Lower leg skin (tissue), 4 donors: ENCODE data around the gene KIF20B. TPM values are rescaled to one million over a fixed set of nuclear protein-coding genes. Genes with fewer than 3 reads are reported as not detected.

ENCODE experiments used
- DNase-seq, 2 donors: peaks; one replicate each; pipeline ENCODE4 v3.0.0-alpha.2; 2019; ENCODE audit warnings: low spot score in 2 of 2
- H3K4me3 ChIP-seq: fragments of 200-600 bp; sonication (generic); 2 replicates; pipeline ENCODE4 v1.5.1; 2017; ENCODE audit warnings: mild to moderate bottlenecking, low read depth; ENCODE audit not compliant: poor library complexity, severe bottlenecking
- CTCF ChIP-seq, 3 donors: fragments of 450-650 bp; IDR thresholded peaks; one replicate each; pipeline ENCODE4 v1.5.1; 2016; ENCODE audit warnings: antibody characterized with exemption in 3 of 3, mild to moderate bottlenecking in 3 of 3, moderate library complexity in 2 of 3
- POLR2A ChIP-seq, 2 donors: fragments of 450-650 bp; IDR thresholded peaks; one replicate each; pipeline ENCODE4 v1.6.1; 2016 to 2017; ENCODE audit warnings: antibody characterized with exemption in 2 of 2, mild to moderate bottlenecking in 1 of 2, moderate library complexity in 1 of 2
- WGBS, 2 donors: methylation state at CpG; one replicate each; pipeline ENCODE4 v1.1.5; 2018; 5-methylcytosine and 5-hydroxymethylcytosine counted together
- intact Hi-C: fragments of 100-400 bp; cut with DNase I; formaldehyde crosslinking; loops from one replicate; pipeline ENCODE4 v1.15.0; 2023; ENCODE audit warnings: low total_unique reads
- total RNA-seq, 4 donors: library from RNA; depleted of rRNA; stranded (reverse); fragments of >200 nt; gene quantifications; one replicate each; pipeline ENCODE4 v1.1.0, GENCODE V29; 2016

Gene KIF20B
- total RNA-seq, 4 donors from 2014 or later: 3.2 to 6.2 (median 5.7) TPM

- TF ChIP-seq POLR2A (IDR thresholded peaks at IDR 0.05) (no peak), CTCF (IDR thresholded peaks at IDR 0.05) (no peak)
- WGBS, 2 donors: 83 to 92% methylated on average over 3 of the region's 3 CpGs
- H3K4me3 ChIP-seq: no peak overlapping the region
- DNase-seq: no peak
- intact Hi-C loops: no loop called here
Measured at GRCh38 chr10:89679986-89680385, 21.4 kb upstream of the KIF20B start.

DNA sequence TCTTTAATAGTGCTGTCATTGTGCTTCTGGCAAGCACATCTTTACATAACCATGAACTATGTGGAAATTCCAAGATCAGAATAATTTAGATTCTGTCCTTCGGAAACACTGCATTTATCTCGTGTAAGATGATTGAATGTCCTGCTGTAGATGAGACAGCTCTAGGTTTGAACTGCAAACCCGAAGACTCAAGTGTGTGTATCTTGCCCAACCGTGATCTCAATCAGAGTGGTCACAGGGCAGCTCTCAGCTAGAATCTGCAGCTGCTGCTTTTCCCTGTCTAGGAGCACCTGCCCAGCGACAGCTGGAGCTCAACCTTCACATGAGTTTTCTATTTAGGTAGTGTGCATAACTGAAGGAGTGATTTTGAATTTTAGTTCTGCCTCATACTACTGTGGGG lies 17.5 kb upstream of the KIF20B start:
- WGBS, 2 donors: 60 to 63% methylated on average over 5 of the region's 5 CpGs
- TF ChIP-seq CTCF (IDR thresholded peaks at IDR 0.05) (no peak), POLR2A (IDR thresholded peaks at IDR 0.05) (no peak)
- H3K4me3 ChIP-seq: no peak overlapping the region
- no peak for DNase-seq
- intact Hi-C loops: no loop called here

GRCh38 chr10:89684604-89685003 lies 16.8 kb upstream of the KIF20B start:
- TF ChIP-seq POLR2A (IDR thresholded peaks at IDR 0.05) (no peak), CTCF (IDR thresholded peaks at IDR 0.05) (no peak)
- intact Hi-C loops: no loop called here
- DNase-seq: no peak
- WGBS, 2 donors: 72 to 78% methylated on average over 2 of the region's 2 CpGs
- H3K4me3 ChIP-seq: no peak overlapping the region

GRCh38 chr10:89685936-89686335 lies 15.5 kb upstream of the KIF20B start:
- intact Hi-C loops: no loop called here
- TF ChIP-seq CTCF (IDR thresholded peaks at IDR 0.05): no peak
- no peak for TF ChIP-seq POLR2A (IDR thresholded peaks at IDR 0.05)
- H3K4me3 ChIP-seq: no peak overlapping the region
- 87 to 88% methylated on average over 4 of the region's 4 CpGs for WGBS, 2 donors
- DNase-seq: no peak

- no peak for TF ChIP-seq CTCF (IDR thresholded peaks at IDR 0.05)
- TF ChIP-seq POLR2A (IDR thresholded peaks at IDR 0.05): no peak
- no peak for DNase-seq
- WGBS, 2 donors: 49 to 50% methylated on average over 2 of the region's 2 CpGs
- intact Hi-C loops: no loop called here
- no peak overlapping the region for H3K4me3 ChIP-seq
Measured at GRCh38 chr10:89690027-89690426, 11.4 kb upstream of the KIF20B start.

DNA sequence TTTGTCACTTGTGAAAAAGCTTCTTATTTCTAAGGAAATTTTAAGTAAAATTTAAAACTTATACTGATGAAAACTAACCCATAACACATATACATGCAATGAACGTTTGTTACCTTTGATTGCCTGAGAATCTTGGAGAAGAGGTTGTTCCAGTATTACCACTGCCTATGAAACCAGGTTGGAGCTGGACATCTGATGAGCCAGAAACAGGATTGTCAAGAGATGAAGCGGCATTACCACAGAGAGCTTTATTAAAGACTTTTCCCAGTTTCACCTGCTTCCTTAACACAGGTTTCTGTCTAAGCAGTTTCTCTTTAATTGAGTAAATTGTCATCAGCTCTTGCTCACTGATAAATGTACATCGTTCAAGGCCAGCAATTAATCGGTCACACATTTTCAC lies 9.0 kb upstream of the KIF20B start:
- WGBS, 2 donors: 62 to 63% methylated on average over 4 of the region's 4 CpGs
- TF ChIP-seq POLR2A (IDR thresholded peaks at IDR 0.05) (no peak), CTCF (IDR thresholded peaks at IDR 0.05) (no peak)
- DNase-seq: no peak
- no peak overlapping the region for H3K4me3 ChIP-seq
- intact Hi-C loops: no loop called here
